ENCODE results near the gene TNFAIP3.
"Not testable (repeated sequence)": the region's sequence is repeated elsewhere in the genome, so short reads cannot be mapped to it uniquely, and the experiment has no call there.

The TNFAIP3 gene

GRCh38 chr6:137866914-137867684, at the start of gene TNFAIP3:
TSS of gene TNFAIP3 (plus strand) at chr6:137867259. CDS start at chr6:137871228, 3,969 bp downstream.
- DNase-seq (ENCODE audit: low spot score) = peak; percentile 86

- DNase-seq (ENCODE audit: low spot score) = no peak
Measured at GRCh38 chr6:137818440-137818839, 48.6 kb upstream of the TNFAIP3 start.

GRCh38 chr6:137819740-137820139, 47.3 kb upstream of the TNFAIP3 start:
- DNase-seq (ENCODE audit: low spot score) = no peak

- no peak for DNase-seq (ENCODE audit: low spot score)
Measured at GRCh38 chr6:137820425-137820824, 46.6 kb upstream of the TNFAIP3 start.

GRCh38 chr6:137820952-137821351, 46.1 kb upstream of the TNFAIP3 start:
- DNase-seq (ENCODE audit: low spot score) = no peak

GRCh38 chr6:137821491-137821890, 45.6 kb upstream of the TNFAIP3 start:
- no peak for DNase-seq (ENCODE audit: low spot score)

GRCh38 chr6:137823826-137824555, 43.1 kb upstream of the TNFAIP3 start:
- no peak for DNase-seq (ENCODE audit: low spot score)

GRCh38 chr6:137824556-137824879, 42.5 kb upstream of the TNFAIP3 start:
- DNase-seq (ENCODE audit: low spot score) = no peak

GRCh38 chr6:137824896-137825295, 42.2 kb upstream of the TNFAIP3 start:
- no peak for DNase-seq (ENCODE audit: low spot score)

GRCh38 chr6:137827411-137827940, 39.6 kb upstream of the TNFAIP3 start:
- no peak for DNase-seq (ENCODE audit: low spot score)

GRCh38 chr6:137827977-137828810, 38.9 kb upstream of the TNFAIP3 start:
- DNase-seq (ENCODE audit: low spot score) = no peak

GRCh38 chr6:137829641-137830083, 37.4 kb upstream of the TNFAIP3 start:
- no peak for DNase-seq (ENCODE audit: low spot score)

- no peak for DNase-seq (ENCODE audit: low spot score)
Measured at GRCh38 chr6:137830511-137830911, 36.5 kb upstream of the TNFAIP3 start.

- DNase-seq (ENCODE audit: low spot score) = no peak
Measured at GRCh38 chr6:137832110-137832509, 34.9 kb upstream of the TNFAIP3 start.

- DNase-seq (ENCODE audit: low spot score) = no peak
Measured at GRCh38 chr6:137834508-137834907, 32.6 kb upstream of the TNFAIP3 start.

GRCh38 chr6:137836788-137837187, 30.3 kb upstream of the TNFAIP3 start:
- DNase-seq (ENCODE audit: low spot score) = no peak

GRCh38 chr6:137838090-137838489, 29.0 kb upstream of the TNFAIP3 start:
- not testable (repeated sequence) for DNase-seq (ENCODE audit: low spot score)

GRCh38 chr6:137838597-137838996, 28.5 kb upstream of the TNFAIP3 start:
- not testable (repeated sequence) for DNase-seq (ENCODE audit: low spot score)

- DNase-seq (ENCODE audit: low spot score) = no peak
Measured at GRCh38 chr6:137839076-137839475, 28.0 kb upstream of the TNFAIP3 start.

GRCh38 chr6:137840252-137840651, 26.8 kb upstream of the TNFAIP3 start:
- no peak for DNase-seq (ENCODE audit: low spot score)

- no peak for DNase-seq (ENCODE audit: low spot score)
Measured at GRCh38 chr6:137843211-137843610, 23.8 kb upstream of the TNFAIP3 start.

GRCh38 chr6:137844327-137844726, 22.7 kb upstream of the TNFAIP3 start:
- DNase-seq (ENCODE audit: low spot score) = not testable (repeated sequence)
